H9 (cell line): ENCODE results near the gene INTS13. TPM values are rescaled to one million over a fixed set of nuclear protein-coding genes. Genes with fewer than 3 reads are reported as not detected.

Experiments
- DNase-seq: peaks from one replicate; pipeline ENCODE4 v3.0.0-alpha.2; 2017
- H2AFZ ChIP-seq: one replicate; pipeline ENCODE4 v1.6.1; 2013; ENCODE audit warnings: mild to moderate bottlenecking, low read length, control low read depth, moderate library complexity
- H2AK5ac ChIP-seq: 2 replicates; pipeline ENCODE4 v1.6.1; 2013; ENCODE audit warnings: low read length, control low read depth, mixed read lengths; ENCODE audit not compliant: insufficient read length
- H2BK120ac ChIP-seq: one replicate; pipeline ENCODE4 v1.6.1; 2013; ENCODE audit warnings: low read depth, mild to moderate bottlenecking, low read length, control low read depth, inconsistent platforms; ENCODE audit not compliant: poor library complexity, severe bottlenecking
- H2BK12ac ChIP-seq: 2 replicates; pipeline ENCODE4 v1.6.1; 2013; ENCODE audit warnings: low read length, control low read depth, mixed read lengths, low read depth; ENCODE audit not compliant: insufficient read length
- H2BK15ac ChIP-seq: 2 replicates; pipeline ENCODE4 v1.6.1; 2013; ENCODE audit warnings: low read depth, low read length, control low read depth
- H2BK20ac ChIP-seq: one replicate; pipeline ENCODE4 v1.6.1; 2013; ENCODE audit warnings: low read depth, mild to moderate bottlenecking, low read length, control low read depth, inconsistent platforms; ENCODE audit not compliant: poor library complexity, severe bottlenecking
- H2BK5ac ChIP-seq: 2 replicates; pipeline ENCODE4 v1.6.1; 2013; ENCODE audit warnings: low read length, control low read depth, mixed read lengths; ENCODE audit not compliant: insufficient read length
- H3K14ac ChIP-seq: 2 replicates; pipeline ENCODE4 v1.6.1; 2013; ENCODE audit warnings: low read length, control low read depth; ENCODE audit not compliant: insufficient read depth
- H3K18ac ChIP-seq: 2 replicates; pipeline ENCODE4 v1.6.1; 2013; ENCODE audit warnings: low read depth, mild to moderate bottlenecking, mixed read lengths, low read length, control low read depth; ENCODE audit not compliant: insufficient read length
- H3K23ac ChIP-seq: 2 replicates; pipeline ENCODE4 v1.6.1; 2013; ENCODE audit warnings: low read length, control low read depth, mixed read lengths, low read depth; ENCODE audit not compliant: insufficient read length
- H3K23me2 ChIP-seq: 2 replicates; pipeline ENCODE4 v1.6.1; 2013; ENCODE audit warnings: low read depth, mild to moderate bottlenecking, mixed read lengths, low read length, control low read depth; ENCODE audit not compliant: insufficient read length, poor library complexity, severe bottlenecking
- H3K27ac ChIP-seq: 2 replicates; pipeline ENCODE4 v1.5.1; 2013; ENCODE audit warnings: low read length, control low read depth, mixed read lengths, low read depth; ENCODE audit not compliant: insufficient read length
- H3K27me3 ChIP-seq: 2 replicates; pipeline ENCODE4 v1.6.1; 2013; ENCODE audit warnings: low read length, control low read depth, inconsistent platforms; ENCODE audit not compliant: insufficient read depth
- H3K4ac ChIP-seq: 2 replicates; pipeline ENCODE4 v1.6.1; 2013; ENCODE audit warnings: low read depth, mild to moderate bottlenecking, control low read depth, inconsistent platforms, low read length, moderate library complexity
- H3K4me1 ChIP-seq: 2 replicates; pipeline ENCODE4 v1.6.1; 2013; ENCODE audit warnings: low read length, control low read depth, inconsistent platforms; ENCODE audit not compliant: insufficient read depth
- H3K4me2 ChIP-seq: 2 replicates; pipeline ENCODE4 v1.6.1; 2013; ENCODE audit warnings: low read length, control low read depth, mixed read lengths; ENCODE audit not compliant: insufficient read length, insufficient read depth
- H3K56ac ChIP-seq: 2 replicates; pipeline ENCODE4 v1.6.1; 2013; ENCODE audit warnings: low read depth, mild to moderate bottlenecking, mixed read lengths, low read length, control low read depth; ENCODE audit not compliant: insufficient read length
- H3K79me1 ChIP-seq: 2 replicates; pipeline ENCODE4 v1.6.1; 2013; ENCODE audit warnings: low read depth, mild to moderate bottlenecking, moderate library complexity, low read length, control low read depth, inconsistent platforms; ENCODE audit not compliant: insufficient read depth, poor library complexity, severe bottlenecking
- H3K79me2 ChIP-seq: 2 replicates; pipeline ENCODE4 v1.6.1; 2013; ENCODE audit warnings: low read length, control low read depth, inconsistent platforms; ENCODE audit not compliant: insufficient read depth
- H3K9ac ChIP-seq: 2 replicates; pipeline ENCODE4 v1.6.1; 2013; ENCODE audit warnings: low read length, control low read depth, mixed read lengths; ENCODE audit not compliant: insufficient read length; ENCODE audit errors: extremely low read depth
- H3K9me3 ChIP-seq: one replicate; pipeline ENCODE4 v1.6.1; 2013; ENCODE audit warnings: low read depth, low read length, inconsistent platforms; ENCODE audit not compliant: control insufficient read depth
- H3T11ph ChIP-seq: one replicate; pipeline ENCODE4 v1.6.1; 2013; ENCODE audit warnings: mild to moderate bottlenecking, low read length, control low read depth, inconsistent platforms
- H4K20me1 ChIP-seq: one replicate; pipeline ENCODE4 v1.6.1; 2013; ENCODE audit not compliant: control insufficient read depth, insufficient read length, insufficient read depth
- H4K5ac ChIP-seq: 2 replicates; pipeline ENCODE4 v1.6.1; 2013; ENCODE audit warnings: low read depth, mild to moderate bottlenecking, mixed read lengths, low read length, control low read depth; ENCODE audit not compliant: insufficient read length
- H4K8ac ChIP-seq: replicated peaks from 2 replicates; pipeline ENCODE4 v1.6.1; 2013; ENCODE audit warnings: low read length, control low read depth, mixed read lengths, low read depth; ENCODE audit not compliant: insufficient read length
- H4K91ac ChIP-seq: 2 replicates; pipeline ENCODE4 v1.6.1; 2013; ENCODE audit warnings: low read depth, mild to moderate bottlenecking, moderate library complexity, mixed read lengths, low read length, control low read depth; ENCODE audit not compliant: insufficient read length
- H3K27ac Mint-ChIP-seq, 3 experiments: 2 replicates in 2 of 3; 3 replicates in 1 of 3; pipeline ENCODE4 v1.8.0; 2020 to 2021; ENCODE audit warnings: mixed read lengths in 3 of 3, mild to moderate bottlenecking in 1 of 3, moderate library complexity in 1 of 3
- H3K27me3 Mint-ChIP-seq: 2 replicates; pipeline ENCODE4 v1.8.0; 2021; ENCODE audit warnings: low read depth, mild to moderate bottlenecking, moderate library complexity, mixed read lengths
- H3K36me3 Mint-ChIP-seq, 3 experiments: 2 replicates in 2 of 3; 3 replicates in 1 of 3; pipeline ENCODE4 v1.8.0; 2020 to 2021; ENCODE audit warnings: low read depth in 3 of 3, mixed read lengths in 3 of 3; ENCODE audit not compliant: insufficient read depth in 1 of 3
- H3K4me1 Mint-ChIP-seq, 2 experiments: 2 replicates each; pipeline ENCODE4 v1.8.0; 2020; ENCODE audit warnings: mixed read lengths in 2 of 2
- H3K4me3 Mint-ChIP-seq, 2 experiments: 2 replicates in 1 of 2; 3 replicates in 1 of 2; pipeline ENCODE4 v1.8.0; 2020 to 2021; ENCODE audit warnings: mild to moderate bottlenecking in 2 of 2, mixed read lengths in 2 of 2, moderate library complexity in 1 of 2
- H3K9me3 Mint-ChIP-seq, 2 experiments: 2 replicates in 1 of 2; 3 replicates in 1 of 2; pipeline ENCODE4 v1.8.0; 2020; ENCODE audit warnings: mild to moderate bottlenecking in 2 of 2, mixed read lengths in 2 of 2, moderate library complexity in 1 of 2
- WGBS: extraction: QIAGEN DNeasy Blood & Tissue Kit; methylation state at CpG from one replicate; pipeline ENCODE4 v1.1.7; 2013; ENCODE audit warnings: missing lambda C conversion rate, low lambda C conversion rate, mixed read lengths; ENCODE audit not compliant: insufficient read length; ENCODE audit errors: extremely low coverage; 5-methylcytosine and 5-hydroxymethylcytosine counted together
- total RNA-seq: library from RNA; stranded (reverse); gene quantifications from 2 replicates; pipeline ENCODE4 v1.2.1, GENCODE V29; 2021
- TF ChIP-seq, protein P1 (sequence below): fragments of 200-600 bp; sonication (generic); conservative IDR thresholded peaks from 3 replicates; pipeline ENCODE4 v1.8.0; 2021; ENCODE audit warnings: antibody characterized with exemption, mild to moderate bottlenecking

Gene INTS13
- total RNA-seq, 1 experiment from 2014 or later, result 39.1 TPM

- Histone ChIP-seq H4K91ac (no peak overlapping the region), H3K23ac (no peak overlapping the region), H4K8ac (no peak overlapping the region), H3K27me3 (no peaks in the 10 kb centered on the region), H3K27ac (no peak overlapping the region), H3K4me1 (no peaks in the 10 kb centered on the region), H3K56ac (no peak overlapping the region), H3T11ph (no peak overlapping the region), H3K9me3 (no peaks in the 10 kb centered on the region), H3K9ac (no peak overlapping the region), H3K4me2 (no peak overlapping the region), H2BK20ac (no peak overlapping the region), H3K14ac (no peak overlapping the region), H3K4ac (no peak overlapping the region), H2BK12ac (no peak overlapping the region), H2AFZ (no peak overlapping the region), H3K18ac (no peak overlapping the region), H3K79me2 (peaks cover 5% of the 10 kb centered on the region; the same call in 1 of the 2 replicates), H2AK5ac (no peak overlapping the region), H2BK5ac (no peak overlapping the region), H3K23me2 (no peaks in the 10 kb centered on the region), H4K20me1 (no peaks in the 10 kb centered on the region), H4K5ac (no peak overlapping the region), H3K79me1 (peaks cover 2% of the 10 kb centered on the region), H2BK15ac (no peak overlapping the region), H2BK120ac (no peak overlapping the region)
- H3K27ac Mint-ChIP-seq, result no peak overlapping the region
- TF ChIP-seq, protein P1, sequence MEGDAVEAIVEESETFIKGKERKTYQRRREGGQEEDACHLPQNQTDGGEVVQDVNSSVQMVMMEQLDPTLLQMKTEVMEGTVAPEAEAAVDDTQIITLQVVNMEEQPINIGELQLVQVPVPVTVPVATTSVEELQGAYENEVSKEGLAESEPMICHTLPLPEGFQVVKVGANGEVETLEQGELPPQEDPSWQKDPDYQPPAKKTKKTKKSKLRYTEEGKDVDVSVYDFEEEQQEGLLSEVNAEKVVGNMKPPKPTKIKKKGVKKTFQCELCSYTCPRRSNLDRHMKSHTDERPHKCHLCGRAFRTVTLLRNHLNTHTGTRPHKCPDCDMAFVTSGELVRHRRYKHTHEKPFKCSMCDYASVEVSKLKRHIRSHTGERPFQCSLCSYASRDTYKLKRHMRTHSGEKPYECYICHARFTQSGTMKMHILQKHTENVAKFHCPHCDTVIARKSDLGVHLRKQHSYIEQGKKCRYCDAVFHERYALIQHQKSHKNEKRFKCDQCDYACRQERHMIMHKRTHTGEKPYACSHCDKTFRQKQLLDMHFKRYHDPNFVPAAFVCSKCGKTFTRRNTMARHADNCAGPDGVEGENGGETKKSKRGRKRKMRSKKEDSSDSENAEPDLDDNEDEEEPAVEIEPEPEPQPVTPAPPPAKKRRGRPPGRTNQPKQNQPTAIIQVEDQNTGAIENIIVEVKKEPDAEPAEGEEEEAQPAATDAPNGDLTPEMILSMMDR, result no peak
- H3K27me3 Mint-ChIP-seq, result no peaks in the 10 kb centered on the region
- peaks cover 2 to 7% (median 5%) of the 10 kb centered on the region in 3 experiments; a peak in 5 of 7 replicates for H3K36me3 Mint-ChIP-seq
- no peak overlapping the region for H3K4me3 Mint-ChIP-seq
- no CpG with 5 or more reads among the region's 1 CpG for WGBS
- H3K4me1 Mint-ChIP-seq, result no peaks in the 10 kb centered on the region; a peak in 1 of 4 replicates
- H3K9me3 Mint-ChIP-seq, result peaks cover 0 to 2% of the 10 kb centered on the region in 2 experiments; a peak in 1 of 5 replicates
- no peak for DNase-seq
Measured at GRCh38 chr12:26948309-26948708, 10.5 kb upstream of the INTS13 start.
